ENCODE data around the gene NMRAL1.

NMRAL1 gene

DNA sequence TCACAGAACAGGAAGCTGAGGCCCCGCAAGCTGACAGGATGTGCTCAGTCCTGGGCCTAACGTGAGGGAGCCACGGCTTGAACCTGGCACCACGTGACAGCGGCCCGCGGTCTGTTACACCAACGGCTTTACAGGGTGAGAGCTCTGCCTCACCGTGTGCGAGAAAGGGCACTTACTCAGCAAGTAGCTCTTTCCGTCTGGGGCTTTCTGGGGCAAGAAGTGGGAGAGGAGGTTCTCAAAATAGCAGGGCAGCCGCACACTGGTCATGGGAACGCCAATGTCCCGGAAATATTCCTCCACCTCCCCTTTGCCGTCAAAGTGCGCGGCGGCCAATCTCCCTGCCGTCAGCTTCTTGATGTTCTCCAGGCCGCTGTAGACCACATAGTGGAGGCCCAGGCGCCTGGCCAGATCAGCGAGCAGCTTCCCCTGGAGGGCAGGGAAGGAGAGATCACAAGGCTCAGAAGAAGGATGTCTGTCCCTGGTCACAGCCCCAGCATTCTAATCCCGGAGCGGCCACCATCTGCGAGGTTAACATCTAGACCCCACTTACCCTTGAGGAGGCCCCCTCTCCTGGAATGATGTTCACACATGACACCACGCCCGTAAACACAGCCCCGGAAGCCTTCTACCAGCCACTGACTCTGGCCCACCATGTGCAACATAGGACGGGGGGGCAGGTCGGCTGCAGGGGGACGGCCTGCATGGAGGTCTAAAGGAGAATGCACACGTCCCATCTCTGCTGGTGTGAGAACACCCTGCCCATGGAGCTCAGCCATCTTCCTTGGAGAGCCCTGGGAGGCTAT lies 8.2 kb downstream of the NMRAL1 start:
- DNase-seq (ENCODE audit: low read depth), result no peak

DNA sequence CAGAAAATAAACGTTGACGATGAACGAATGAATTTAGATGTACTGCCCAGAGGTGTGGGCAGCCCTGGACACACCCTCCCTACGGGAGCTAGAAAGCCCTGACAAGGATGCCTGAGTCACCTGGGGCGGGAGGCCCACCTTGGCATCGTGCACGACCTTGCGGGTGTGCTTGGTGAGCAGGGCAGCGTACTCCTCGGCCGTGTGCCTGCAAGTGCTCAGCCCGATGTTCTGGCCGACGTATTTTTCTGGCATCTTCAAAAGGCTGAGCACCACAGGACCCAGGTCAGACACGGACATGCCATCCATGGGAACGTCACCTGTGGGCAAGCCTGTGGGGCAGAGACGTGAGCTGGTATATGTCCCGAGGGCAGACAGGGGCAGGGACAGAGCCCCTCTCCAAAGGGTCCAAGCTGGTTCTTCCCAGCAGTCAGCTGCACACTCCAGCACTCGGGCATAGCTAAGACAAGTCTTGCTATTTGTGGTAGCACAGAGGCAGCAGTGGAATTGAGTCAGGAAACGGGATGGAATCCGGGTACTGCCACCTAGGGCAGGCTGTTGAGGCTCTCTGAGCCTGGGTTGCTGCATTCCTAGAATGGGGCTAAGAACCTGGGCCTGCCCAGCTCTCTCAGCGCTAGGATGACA lies 10.8 kb downstream of the NMRAL1 start:
- no peak for DNase-seq (ENCODE audit: low read depth)

DNA sequence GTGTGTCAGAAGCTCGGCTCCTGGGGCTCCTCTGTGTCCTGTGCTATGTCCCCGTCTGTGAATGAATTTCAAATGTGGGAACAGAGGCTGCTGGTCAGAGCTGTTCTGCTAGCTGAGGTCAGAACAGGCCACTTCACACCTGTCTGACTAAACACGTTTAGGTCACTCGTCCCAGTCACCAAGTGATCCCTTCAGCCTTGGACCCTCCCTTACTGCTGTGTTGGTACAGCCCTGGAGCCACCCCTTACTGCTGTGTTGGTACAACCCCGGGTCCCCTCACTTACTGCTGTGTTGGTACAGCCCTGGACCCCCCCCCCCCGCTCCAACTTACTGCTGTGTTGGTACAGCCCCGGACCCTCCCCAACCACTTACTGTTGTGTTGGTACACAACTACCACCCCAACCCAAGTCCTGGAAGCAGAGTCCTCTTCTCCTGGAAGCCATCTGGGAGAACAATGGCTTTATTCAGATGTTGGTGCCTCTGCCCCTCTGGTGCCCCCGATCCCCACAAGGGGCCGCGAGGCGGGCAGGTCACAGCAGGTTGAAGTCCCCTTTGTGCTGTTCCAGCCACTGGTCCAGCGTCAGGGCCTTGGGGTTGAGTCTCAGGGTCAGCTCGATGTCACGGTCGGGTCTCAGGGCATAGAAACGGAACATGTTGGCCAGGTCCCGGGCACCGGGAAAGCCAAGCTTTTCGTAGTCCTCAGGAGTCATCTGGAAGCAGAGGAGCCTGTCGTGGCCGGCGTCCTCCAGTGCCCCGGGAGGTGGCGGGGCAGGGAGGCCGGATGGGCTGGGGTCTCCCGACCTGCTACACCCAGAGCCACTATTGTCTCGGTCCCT lies 13.0 kb downstream of the NMRAL1 start:
- DNase-seq (ENCODE audit: low read depth), result no peak

DNA sequence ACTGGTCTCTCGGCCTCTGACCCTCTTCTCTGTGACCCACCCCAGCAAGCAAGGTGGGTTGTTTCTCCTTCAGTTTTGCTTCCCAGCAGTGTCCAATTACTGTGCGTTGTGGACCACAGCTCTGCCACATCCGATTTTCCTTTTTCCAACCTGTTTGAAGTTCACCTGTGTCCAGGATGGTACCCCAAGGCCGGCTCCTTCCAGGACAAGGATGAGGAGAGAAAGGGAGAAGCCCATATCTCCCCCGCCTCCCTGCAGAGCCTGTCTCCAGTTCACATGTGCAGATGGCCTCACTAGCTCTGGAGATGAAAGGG lies 13.5 kb downstream of the NMRAL1 start:
- DNase-seq (ENCODE audit: low read depth), result no peak

DNA sequence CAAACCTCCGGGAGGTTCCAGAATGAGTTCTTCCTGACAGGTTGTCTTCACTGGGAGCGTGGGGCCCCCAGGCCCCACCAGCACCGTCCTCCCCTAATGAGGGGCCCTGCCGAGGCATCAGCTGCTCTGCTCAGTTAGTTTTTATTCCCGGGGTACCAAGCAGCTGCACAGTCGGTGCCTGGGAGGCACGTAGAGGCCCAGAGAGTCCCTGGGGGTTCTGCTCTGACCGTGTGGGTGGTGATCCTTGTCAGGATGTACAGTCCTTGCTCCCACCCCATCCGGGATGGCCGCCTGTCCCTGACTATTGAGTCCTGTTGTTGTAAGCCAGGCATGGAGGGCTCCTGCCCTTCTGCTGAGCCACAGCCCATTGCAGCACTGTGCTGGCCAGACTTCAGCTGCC lies 18.5 kb downstream of the NMRAL1 start:
- DNase-seq (ENCODE audit: low read depth), result no peak

DNA sequence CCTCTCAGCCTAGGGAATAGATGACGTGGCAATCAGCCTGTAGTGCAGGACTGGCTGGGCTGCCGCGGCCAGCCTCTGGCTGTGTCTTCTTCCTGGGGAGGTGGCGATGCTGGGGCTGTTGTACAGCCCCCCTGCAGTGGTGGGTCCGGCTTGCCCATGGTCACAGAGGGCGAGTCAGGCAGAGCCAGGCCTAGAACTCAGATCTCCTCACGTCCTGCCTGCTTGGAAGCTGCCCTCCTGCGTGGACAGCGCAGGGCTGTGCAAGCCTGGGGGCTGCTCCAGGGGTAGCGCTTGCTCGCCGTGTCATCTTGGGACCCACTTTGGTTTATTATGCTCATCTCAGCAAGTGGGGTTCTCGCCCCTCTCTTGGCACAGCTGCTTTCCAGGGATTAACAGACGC lies 19.3 kb downstream of the NMRAL1 start:
- no peak for DNase-seq (ENCODE audit: low read depth)

DNA sequence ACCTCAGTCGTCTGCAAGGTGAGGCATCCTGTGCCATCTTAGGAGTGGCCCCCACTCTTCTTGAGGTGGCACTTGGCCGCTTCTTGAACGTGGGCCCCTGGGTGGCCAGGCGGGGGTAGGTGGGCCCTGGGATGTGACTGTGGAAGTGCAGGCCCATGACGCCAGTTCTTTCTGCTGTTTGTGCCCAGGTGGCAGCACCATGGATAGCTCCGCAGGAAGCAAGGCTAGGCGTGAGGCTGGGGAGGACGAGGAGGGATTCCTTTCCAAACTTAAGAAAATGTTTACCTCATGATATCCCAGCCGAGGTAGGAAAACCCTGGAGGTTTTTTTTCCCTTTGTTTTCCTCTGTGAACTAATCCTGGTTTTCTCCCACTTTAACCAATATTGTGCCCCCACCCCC lies 19.8 kb downstream of the NMRAL1 start:
- no peak for DNase-seq (ENCODE audit: low read depth)

DNA sequence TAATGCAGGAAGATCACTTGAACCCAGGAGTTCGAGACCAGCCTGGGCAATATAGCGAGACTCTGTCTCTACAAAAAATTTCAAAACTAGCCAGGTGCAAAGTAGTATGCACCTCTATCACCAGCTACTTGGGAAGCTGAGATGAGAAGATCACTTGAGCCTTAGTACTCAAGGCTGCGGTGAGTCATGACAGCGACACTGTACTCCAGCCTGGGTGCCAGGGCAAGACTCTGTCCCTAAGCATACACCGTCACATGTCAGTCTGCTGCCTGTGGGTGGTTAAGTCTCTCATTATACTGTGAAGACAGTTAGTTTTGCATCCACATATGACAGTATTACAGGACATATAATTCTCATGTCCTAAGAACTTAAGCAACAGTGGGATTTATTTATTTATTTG lies 21.8 kb downstream of the NMRAL1 start:
- no peak for DNase-seq (ENCODE audit: low read depth)

DNA sequence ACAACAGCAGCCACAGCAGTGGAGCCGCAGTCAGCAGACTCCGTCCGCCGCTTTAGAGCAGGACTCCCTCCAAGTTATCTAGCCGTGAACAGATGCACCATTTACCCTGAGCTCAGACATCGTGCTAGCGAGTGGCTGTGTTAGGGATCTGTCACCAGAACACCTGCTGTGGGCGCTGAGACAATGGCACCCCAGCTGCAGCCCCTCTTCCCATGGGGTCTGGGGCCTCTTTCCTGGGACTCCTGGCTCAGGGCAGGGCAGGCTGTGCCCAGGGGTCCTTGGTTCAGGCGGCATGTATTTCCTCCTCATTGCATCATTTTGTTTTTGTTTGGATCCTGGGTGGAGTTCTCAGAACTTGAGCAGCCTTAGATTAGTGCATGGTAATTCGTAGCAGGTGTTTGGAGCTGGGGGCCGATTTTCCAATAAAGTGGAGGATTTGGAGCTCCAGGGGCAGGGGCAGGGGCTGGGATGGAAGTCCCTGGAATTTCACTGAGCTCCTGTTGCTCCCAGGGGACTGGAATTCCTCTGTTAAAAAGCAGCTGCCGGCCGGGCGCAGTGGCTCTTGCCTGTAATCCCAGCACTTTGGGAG lies 23.4 kb downstream of the NMRAL1 start:
- DNase-seq (ENCODE audit: low read depth), result no peak

DNA sequence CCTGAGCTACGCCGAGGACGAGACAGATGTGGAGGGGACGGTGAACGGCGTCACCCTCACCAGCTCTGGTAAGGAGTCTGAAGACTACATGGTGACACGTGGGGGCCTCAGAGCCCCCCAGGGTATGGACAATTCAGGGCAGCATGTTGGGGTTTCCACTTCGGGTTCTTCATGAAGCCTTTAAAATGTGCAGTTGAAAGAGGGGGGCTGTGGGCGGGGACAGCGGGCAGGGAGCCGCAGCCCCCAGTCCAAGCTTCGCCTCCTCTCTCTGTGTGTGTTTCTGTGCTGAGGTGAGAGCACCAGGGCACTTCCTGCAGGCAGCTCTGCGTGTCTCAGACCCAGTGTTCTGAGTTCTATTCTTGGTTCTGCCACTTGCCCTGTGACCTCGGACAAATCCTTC lies 24.0 kb downstream of the NMRAL1 start:
- no peak for DNase-seq (ENCODE audit: low read depth)

DNA sequence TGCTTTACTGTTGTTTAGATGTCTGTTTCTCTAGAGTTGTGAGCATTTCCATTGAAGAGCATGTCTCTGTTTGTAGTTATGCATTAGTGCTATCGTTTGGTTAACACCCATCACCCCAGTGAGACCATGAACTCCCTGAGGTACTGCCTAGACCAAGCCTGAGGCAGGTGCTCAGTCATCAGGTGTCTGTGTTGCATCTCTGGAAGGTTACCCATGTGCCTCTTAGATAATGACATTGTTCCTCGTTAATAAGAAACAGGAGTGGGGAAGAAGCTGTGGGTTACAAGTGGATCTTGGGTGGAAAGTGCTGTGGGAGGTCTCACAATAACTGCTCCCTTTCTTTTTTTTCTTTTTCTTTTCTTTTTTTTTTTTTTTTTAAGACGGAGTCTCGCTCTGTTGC lies 30.4 kb downstream of the NMRAL1 start:
- no peak for DNase-seq (ENCODE audit: low read depth)

DNA sequence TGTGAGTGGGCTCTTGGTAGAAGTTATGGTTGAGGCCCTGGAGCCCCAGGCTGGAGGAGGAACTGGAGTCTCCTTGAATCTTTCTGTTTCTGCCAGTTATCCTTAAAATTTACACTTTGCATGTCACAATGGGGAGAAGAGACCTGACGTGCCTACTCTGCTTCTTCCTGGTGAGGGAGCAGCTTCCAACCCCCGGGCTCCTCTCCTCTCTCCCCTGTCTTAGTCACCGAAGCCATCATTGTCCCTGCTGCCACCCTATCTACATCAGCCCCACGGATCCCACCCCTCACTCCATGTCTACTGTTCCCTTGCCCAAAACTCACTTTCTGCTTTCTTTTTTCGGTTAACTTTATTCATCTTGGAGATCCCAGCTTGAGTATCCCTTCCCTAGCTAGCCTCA lies 31.2 kb downstream of the NMRAL1 start:
- no peak for DNase-seq (ENCODE audit: low read depth)

DNA sequence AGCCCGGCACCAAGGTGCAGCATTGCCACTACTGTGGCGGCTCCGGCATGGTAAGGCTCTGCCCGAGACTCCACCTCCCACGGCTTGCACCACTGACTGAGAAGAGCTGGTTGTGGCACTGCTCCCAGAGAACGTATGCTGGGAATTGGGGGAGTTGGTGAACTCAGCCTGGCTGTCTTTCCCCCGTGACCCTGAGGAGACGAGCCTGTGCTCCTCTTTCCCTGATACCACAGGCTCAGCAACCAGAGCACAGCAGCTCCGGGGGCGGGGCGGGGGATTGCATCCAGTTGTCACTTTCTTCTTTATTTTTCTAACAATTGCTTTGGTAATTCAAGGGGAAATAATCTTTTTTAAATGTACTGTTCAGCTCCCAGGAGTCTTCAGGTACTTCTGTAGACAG lies 32.1 kb downstream of the NMRAL1 start:
- no peak for DNase-seq (ENCODE audit: low read depth)

DNA sequence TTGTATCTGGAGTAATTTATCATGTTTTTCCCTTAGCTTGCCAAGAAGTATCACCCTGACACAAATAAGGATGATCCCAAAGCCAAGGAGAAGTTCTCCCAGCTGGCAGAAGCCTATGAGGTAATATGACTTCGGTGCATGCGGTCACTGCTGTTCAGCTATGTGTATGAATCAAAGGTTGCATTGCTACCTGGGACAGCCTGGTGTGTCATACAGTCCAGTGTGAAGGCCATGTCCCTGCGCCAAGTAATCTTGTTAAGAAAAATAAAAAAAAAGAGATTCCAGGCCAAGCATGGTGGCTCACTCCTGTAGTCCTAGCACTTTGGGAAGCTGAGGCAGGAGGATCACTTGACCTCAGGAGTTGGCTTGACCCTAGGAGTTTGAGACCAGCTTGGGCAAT lies 37.1 kb downstream of the NMRAL1 start:
- no peak for DNase-seq (ENCODE audit: low read depth)

DNA sequence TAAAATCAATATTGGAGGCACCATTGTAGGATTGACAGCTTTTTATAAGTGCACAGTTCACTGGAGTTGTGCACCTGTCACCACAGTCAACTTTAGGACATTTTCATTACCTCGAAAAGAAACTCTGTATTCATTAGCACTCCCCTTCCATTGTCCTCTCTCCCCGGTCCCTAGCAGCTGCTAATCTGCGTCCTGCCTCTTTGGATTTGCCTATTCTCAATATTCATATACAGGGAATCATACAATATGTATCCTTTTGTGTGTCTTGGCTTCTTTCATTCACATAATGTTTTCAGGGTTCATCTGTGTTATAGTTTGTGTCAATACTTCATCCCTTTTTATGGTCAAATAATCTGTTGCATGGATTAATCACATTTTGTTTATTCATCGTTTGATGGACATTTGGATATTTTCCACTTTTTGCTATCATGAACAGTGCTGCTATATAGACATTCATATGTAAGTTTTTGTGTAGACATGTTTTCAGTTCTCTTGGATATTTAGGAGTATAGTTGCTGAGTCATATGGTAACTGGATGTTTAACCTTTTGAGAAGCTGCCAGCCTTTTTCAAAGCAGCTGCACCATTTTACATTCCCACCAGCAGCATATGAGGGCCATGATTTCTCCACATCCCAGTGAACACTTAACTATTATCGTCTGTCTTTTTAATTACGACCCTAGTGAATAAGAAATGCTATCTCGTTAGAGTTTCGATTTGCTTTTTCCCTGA lies 38.9 kb downstream of the NMRAL1 start:
- no peak for DNase-seq (ENCODE audit: low read depth)

DNA sequence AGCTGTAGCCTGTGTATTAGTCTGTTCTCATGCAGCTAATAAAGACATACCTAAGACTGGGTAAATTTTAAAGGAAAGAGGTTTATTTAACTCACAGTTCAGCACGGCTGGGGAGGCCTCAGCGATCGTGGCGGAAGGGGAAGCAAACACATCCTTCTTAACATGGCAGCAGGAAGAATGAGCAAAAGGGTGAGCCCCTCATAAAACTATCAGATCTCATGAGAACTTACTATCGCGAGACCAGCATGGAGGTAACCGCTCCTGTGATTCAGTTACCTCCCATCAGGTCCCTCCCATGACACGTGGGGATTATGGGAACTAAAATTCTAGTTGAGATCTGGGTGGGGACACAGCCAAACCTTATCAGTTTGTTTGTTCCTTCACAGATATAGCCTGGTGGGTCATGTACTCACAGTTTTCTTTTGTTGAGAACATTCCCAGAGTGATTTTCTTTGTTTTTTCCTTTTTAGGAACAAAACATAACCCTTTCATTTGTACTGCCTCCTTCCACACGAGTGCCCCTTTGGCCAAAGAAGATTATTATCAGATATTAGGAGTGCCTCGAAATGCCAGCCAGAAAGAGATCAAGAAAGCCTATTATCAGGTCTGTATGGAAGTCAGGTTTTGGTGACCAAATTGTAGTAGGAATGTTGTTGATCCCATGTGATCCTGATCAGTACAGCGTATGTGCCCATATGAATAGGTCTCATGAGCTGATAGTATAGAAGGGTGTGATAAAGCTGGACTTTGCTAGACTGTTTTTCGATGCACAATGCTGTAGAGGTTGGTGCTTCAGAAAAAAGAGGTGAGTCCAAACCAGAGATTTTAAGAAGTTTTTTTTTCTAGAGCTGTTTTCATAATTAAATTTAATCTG lies 40.3 kb downstream of the NMRAL1 start:
- no peak for DNase-seq (ENCODE audit: low read depth)

DNA sequence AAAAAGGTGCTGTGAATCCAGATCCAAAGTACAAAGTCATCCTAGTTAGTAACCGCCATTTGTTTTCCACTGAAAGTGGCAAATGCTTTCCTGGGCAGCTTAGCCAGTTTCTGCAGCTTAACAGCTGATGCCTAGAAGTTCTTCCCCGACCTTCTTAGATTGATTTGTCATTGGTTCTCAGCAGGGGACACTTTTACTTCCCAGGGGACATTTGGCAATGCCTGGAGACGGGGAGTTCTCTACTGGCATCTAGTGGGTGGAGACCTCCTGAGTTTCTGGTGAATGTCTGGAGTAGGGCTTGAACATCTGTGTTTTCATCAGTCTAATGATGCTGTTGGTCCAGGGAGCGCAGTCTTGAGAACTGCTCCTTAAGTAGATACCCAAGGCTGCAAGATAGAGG lies 41.2 kb downstream of the NMRAL1 start:
- no peak for DNase-seq (ENCODE audit: low read depth)

DNA sequence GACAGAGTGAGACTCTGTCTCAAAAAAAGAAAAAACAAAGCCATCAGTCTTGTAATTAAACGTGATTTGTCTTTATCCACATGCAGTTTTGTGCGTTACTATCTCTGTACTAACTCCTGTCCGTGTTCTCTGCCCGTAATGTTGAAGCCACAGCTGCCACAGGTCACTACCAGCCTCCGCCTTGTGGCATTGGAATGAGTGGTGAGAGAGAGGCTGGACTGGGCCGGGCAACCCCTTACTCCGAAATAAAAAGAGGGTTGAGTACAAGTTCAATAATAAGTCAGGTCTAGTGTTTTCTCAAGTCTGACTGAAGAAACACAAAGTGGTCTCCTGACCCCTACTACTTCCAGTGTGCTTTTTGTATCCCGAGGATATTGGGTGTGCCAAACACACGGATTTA lies 43.4 kb downstream of the NMRAL1 start:
- no peak for DNase-seq (ENCODE audit: low read depth)

DNA sequence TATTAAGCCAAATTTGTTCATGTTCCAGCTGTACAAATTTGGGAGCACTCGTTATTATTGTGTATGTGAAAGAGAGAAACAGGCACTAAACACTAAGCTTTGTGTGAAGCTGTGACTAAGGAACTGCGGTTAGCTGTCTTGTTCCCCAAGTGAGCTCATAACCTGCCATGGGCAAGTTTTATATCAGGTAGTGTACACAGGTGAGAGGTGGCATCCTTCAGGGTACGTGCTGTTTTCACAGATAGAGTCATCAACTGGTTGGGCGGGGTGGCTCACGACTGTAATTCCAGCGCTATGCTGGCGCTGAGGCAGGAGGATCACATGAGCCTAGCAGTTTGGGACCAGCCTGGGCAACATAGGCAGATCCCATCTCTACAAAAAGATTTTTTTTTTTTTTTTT lies 45.9 kb downstream of the NMRAL1 start:
- no peak for DNase-seq (ENCODE audit: low read depth)

DNA sequence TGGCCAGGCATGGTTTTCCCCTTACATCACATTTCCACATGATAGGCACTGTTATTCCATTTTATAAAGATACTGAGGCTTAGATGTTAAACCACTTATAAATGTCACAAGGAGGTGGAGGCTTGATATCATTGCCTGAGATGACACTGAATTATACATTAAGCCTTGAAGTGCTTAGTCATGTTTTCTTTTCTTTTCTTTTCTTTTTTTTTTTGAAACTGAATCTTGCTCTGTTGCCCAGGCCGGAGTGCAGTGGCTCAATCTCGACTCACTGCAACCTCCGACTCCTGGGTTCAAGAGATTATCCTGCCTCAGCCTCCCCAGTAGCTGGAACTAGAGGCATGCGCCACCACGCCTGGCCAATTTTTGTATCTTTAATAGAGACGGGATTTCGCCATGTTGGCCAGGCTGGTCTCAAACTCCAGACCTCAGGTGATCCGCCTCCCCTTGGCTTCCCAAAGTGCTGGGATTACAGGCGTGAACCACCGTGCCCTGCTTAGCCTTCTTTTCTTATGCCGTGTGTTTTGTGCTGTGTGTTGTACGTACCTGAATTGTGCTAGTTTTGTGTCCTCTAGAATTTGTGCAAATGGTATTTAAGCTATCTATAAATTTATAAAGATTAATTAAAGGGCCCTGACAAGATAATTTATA lies 47.6 kb downstream of the NMRAL1 start:
- DNase-seq (ENCODE audit: low read depth), result no peak
